Activated CD4-positive, alpha-beta T cell treated with anti-CD3 and anti-CD28 coated beads, Interleukin-2, Interleukin-4, amounts not matched to agents 100 ng/mL and 50 ng/mL, durations not matched to agents 16 hours and 8 hours (primary cell): ENCODE results near the gene YBEY.
"Not testable (repeated sequence)": the region's sequence is repeated elsewhere in the genome, so short reads cannot be mapped to it uniquely, and the experiment has no call there.

Experiments used
- DNase-seq: peaks from one replicate; pipeline ENCODE4 v3.0.0-alpha.2; 2020; ENCODE audit warnings: low spot score

Gene YBEY

DNA sequence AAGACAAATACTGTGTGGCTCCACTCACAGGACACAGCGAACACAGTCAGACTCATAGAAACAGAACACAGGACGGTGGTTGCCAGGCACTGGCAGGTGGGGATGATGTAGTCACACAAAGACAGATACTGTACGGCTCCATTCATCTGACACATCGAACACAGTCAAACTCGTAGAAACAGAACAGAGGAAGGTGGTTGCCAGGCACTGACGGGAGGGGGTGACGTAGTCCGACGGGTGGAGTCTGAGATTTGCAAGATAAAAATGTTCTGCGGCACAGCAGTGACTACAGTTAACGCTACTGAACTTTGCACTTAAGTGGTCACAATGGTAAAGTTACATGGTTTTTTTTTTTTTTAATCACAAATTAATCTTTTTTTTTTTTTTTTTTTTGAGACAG, 18.8 kb downstream of the YBEY start:
- no peak for DNase-seq

DNA sequence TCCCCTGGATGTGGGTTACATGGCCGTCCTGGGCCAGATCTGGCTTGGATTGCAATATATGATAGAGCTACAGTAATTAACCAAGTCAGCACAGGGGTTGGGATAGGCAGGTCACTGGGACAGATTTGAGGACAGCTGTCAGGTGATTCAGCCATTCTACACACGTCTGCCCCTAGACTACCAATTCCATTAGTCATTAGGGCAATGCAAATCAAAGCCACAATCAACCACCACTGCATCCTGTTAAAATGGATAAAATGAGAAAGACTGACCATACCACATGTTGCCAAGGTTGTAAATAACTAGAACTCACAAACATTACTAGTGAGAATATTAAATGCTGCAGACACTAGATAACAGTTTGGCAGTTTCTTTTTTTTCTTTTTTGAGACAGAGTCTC, 21.5 kb downstream of the YBEY start:
- DNase-seq, result no peak

DNA sequence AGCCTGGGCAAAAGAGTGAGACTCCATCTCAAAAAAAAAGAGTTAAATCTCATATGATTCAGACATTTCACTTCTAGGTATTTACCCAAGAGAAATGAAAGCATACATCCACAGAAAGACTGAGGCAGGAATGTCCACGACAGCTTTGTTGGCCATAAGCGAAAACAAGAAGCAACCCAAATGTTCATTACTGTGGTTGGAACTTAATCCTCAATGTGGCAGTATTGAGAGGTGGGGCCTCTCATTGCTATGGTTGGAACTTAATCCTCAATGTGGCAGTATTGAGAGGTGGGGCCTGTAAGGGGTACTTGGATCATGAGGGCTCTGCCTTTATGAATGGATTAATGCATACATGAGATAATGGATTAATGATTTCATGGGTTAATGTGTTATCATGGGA, 22.3 kb downstream of the YBEY start:
- no peak for DNase-seq

DNA sequence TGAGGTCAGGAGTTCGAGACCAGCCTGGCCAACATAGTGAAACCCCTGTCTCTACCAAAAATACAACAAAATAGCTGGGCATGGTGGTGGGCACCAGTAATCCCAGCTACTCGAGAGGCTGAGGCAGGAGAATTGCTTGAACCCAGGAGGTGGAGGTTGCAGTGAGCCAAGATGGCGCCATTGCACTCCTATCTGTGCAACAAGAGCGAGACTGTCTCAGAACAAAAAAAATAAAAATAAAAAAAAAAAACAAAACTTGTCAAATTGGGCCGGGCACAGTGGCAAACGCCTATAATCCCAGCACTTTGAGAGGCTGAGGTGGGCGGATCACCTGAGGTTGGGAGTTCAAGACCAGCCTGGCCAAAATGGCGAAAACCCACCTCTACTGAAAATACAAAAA, 24.1 kb downstream of the YBEY start:
- DNase-seq, result not testable (repeated sequence)

DNA sequence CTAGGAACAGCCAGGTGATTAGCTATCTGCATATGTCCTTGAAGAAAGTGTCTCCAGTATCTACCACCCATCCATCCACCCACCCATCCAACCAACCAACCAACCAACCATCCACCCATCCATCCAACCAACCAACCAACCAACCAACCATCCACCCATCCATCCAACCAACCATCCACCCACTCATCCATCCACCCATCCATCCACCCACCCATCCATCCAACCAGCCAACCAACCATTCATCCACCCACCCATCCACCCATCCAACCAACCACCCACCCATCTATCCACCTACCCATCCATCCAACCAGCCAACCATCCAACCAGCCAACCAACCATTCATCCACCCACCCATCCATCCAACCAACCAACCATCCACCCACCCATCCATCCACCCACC, 25.4 kb downstream of the YBEY start:
- no peak for DNase-seq

DNA sequence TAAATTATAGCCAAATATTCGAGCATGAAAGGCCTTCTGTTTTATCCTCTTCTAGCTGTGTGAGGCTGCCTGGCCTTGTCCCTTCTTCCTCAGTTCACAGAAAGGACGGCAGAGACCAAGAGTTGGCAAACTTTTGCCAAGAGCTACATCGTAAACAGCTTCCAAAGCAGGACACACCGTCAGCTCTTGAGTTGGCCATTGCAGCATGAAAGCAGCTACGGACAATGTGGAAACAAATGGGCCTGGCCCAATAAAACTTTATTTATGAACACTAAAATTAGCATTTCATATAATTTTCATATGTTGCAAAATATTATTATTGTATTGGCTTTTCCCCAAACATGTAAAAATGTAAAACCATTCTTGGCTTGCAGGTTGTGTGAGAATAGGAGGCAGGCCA, 26.8 kb downstream of the YBEY start:
- no peak for DNase-seq

DNA sequence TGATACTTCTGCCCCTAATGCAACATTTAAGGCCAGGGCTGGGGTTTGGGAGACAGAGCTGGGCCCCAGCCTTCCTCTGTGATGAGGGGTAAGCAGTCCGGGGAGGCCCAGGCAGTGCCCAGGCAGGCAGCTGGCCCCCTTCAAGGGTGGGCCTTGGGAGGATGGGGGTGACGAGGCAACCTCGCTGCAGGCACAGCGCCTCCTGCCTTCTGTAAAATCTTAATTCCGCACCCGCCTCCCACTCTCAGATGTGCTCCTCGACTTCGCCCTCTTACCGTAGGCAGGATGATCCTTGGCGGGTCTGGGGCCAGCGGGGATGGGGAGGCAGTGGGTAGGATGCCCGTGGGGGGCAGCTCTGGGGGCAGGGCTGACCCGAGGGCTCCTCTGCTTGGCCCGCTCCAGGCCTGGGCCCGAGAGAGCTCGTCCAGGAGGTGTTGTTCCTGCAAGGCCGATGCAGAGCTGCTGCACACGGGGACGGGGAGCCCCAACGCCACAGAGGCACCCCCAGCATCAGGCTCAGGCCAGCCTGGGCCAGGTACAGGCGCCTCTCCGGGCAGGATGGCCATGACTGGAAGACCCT, 28.4 kb downstream of the YBEY start:
- no peak for DNase-seq

DNA sequence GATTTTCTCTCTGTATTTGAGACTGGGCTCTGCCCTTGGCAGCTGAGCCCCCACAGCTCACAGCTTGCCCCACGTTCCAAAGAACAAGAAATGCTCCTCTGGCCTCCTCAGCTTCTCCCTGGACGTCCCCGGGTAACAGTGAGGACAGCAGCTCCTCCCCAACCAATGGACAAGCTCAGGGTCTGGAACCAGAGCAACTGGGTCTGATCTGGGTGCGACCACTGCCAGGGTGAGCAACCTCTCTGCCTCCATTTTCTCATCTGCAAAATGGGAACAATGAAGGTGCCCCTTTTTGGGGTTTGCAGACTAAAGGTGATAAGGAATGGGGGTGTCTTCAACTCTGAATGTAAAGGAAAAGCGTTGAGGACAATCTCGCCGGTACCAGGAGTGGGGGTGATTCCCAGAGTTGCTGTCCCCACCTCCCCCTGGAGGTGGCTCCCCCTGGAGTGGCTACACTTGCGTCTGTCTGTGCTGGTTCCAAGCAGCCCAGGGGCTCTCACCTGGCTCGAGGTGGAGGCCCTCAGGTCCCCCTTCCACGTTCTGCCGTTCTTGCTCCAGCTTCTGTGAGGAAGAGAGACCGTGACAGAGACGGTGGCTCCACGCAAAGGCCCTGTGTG, 30.7 kb downstream of the YBEY start:
- no peak for DNase-seq

DNA sequence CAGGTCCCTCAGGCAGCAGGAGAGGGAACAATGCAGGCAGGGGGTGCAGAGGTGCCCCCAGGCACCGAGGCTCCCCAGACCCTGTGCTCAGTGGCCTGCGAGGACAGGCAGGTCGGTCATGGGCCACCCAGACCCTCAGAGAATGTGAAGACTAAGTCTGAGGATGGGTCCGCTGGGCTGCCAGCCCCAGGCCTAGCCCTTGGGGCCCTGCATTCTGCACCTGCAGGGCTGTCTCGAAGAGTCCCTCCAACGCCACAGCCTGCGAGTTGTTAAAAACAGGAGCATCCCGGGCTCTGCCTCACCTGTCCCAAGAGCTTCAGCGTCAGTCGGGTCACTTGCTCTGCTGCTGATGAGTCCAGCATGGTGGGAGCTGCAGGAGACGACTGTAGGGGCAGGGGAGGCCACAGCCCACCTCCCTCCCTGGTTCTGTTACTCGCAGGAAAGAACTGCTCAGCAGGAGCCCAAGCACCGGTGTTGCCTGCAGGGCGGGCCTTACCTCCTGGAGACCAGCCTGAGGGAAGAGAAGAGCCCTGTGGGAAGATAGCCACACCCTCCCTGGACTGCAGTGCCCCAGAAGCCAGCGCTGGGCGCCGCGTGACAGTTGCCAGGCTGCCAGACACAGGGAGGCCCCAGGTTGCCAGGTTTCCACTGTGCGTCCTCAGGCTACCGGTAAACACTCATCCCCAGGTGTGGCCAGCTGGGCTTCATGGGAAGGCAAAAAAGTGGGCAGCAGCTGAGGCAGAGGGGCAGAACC, 31.7 kb downstream of the YBEY start:
- no peak for DNase-seq

DNA sequence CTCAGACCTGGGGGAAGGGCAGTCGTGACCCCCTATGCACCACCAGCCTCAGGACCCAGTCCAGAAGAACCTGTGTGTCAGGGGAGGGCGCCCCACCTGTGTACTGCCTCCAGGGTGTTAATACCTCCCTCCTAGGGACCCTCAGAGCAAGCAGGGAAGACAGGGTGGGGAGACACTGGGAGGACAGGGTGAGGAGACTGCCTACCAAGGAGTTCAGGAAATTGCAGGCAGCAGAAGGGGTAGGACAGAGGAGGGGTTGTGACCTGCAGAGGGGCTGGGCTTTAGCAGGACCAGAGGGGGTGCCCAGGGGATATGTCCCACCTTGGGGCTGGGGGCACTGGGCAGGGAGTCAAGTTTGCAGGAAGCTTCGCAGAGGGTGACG, 32.3 kb downstream of the YBEY start:
- no peak for DNase-seq

DNA sequence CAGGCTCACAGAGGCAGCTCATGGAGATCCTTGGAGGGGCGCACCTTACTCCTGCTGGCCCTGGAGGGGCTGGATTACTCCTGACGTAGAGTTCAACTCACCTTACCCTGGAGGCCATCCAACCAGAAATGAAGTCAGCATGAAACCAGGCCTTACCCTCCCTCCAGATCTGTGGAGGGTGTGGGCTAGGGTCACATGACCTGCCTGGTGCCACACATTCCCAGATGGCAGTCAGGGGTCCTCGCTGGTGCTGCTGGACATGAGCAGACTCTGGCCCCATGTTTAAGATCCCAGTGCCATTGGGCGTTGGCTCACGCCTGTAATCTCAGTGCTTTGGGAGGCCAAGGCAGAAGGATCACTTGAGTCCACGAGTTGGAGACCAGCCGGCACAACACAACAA, 33.0 kb downstream of the YBEY start:
- DNase-seq, result no peak

DNA sequence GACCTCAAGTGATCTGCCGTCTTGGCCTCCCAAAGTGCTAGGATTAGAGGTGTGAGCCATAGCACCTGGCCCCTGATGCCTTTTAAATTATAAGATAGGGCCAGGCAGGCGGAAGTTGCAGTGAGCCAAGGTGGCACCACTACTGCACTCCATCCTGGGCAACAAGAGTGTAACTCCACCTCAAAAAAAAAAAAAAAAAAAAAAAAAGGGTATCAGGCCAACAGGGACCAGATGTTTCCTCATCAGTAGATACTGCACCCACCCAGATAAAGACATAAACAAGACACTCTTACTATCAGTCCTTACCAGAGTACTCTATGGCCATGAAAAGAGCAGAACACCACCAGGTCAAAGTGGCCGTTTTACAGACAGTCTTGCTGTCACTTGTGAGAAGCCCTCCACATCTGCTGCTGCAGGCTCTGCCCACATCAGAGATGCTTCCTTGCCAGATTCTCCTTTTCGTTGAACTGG, 34.2 kb downstream of the YBEY start:
- DNase-seq, result no peak

DNA sequence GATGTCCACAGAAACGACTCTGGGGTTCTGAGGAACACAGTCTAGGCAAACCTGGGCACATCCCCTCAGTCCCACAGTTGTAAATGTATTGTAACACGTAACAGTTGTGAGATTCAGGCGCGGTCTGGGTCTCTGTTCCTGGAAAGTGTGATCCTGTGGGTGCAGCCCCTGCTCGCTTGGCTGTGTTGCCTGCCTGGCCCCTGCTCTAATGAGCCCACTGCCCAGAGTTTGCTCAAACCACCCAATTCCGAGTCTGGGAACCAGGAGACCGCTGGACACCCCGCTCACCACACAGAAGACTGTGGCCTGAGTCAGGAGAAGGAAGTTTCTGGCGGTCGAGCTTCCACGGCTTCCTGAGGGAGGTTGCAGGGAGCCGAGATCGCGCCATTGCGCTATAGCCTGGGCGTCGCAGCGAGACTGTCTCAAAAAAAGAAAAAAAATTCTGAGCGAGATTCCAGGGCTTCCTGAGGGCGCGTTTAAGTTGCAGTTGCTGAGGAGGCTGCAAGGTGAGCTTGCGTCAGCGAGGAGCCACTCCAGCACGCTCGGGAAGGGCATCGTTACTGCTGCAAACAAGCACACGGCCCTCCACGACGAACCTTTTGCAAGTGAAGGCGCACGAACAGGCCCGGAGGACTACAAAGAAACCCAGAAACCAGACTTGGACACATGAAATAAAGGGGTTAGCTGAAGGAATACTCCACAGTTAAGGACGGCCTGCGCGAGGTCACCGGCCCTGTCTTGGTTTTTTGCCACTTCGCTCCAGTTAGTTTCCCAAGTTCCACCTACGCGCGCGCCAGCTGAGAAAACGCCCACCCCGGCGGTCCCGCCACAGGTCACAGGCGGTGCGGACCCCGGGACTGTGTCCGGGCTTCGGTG, 36.4 kb downstream of the YBEY start:
- DNase-seq, result no peak

DNA sequence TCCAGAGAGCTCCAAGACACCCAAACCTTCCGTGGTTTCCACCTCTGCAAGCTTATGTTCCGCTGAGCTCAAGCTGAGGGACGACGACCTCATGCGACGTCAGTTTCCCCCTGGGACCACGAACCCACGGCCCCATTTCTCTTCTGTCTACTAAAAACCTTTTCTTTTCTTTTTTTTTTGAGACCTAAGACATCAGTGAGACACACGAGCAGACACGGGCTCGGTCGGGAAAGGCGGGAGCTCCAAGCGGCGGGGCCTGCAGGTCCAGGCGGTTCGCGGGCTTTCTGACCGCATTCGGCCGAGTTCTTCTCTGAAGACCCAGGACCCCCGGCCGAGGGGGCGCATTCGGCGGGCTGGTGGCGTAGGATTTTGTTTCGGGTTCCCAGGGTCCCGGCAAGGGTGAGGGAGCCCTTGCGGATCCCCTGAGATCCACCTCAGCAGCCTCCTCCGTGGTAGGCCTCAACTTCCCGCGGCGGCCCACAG, 37.1 kb downstream of the YBEY start:
- DNase-seq, result no peak

DNA sequence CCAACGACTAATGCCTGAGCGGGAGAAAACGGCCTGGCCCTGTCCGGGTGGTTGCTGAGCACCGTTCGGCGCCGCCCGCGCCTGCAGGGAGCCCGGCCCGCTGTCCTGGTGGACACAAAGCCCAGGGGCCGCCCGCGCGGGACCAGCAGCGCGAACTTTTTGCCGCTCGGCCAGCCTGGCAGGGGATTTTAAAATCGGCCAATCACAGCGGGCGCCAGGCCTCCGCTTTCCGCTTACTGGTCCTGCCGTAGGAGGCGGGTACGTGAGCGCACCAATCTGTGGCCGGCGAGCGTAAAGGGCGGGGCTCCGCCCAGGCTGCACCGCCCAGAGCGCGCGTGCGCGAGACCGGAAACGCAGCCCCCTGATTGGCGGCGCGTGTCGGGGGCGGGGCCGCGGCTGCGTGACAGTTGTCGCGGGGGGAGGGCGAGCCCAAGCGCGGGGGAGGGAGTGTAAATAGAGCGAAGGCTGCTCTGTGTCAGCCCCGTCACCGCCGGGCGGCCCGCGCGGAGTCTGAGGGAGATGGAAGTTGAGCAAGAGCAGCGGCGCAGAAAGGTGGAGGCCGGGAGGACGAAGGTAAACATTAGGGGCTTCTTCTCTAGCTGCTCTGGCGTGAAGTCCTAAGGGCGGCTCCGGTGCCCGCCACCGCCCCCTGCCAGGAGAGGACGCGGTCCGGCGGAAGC, 37.7 kb downstream of the YBEY start, which contains the start of the genes C21orf58 and PCNT:
C21orf58 (minus strand) TSS at position 161 of the 680 bp plus-strand sequence. CDS start 1,132 bp downstream, outside the sequence.
PCNT (plus strand) TSS at position 447 of the 680 bp plus-strand sequence; CDS start at position 520, 73 bp downstream.
- peak; percentile 98 for DNase-seq

DNA sequence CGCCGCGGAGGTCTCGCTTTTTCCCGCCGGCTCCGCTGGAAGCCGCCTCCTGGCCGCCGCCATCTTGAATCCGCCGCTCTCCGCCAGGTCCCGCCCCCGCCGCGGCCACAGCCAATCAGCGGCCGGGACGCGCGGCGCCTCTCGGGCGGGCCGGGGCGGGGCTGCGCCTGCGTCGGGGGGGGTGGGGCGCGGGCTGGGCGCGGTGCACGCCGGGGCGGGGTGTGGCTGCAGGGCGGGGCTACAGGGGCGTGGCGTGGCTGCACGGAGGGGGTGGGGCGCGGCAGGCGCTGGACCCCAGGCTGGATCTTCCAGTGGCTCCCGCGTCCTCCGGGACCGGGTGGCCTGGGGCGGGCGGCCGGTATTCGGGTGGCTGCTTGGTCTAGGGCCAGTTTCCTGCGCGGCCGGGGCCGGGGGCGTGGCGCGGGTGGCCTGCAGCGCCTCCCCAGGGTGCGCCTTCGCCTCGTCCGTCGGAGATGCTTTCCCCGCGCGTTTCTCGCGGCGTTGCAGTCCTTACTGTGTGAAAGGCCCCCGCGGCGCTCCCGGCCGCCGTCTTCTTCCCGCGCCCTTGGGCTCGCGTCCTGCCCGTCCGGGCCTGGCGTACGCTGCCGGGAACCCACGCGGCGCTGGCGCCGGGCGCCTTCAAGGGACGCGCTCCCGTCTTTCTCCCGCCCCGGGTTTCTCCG, 38.4 kb downstream of the YBEY start:
- DNase-seq, result peak; percentile 87

DNA sequence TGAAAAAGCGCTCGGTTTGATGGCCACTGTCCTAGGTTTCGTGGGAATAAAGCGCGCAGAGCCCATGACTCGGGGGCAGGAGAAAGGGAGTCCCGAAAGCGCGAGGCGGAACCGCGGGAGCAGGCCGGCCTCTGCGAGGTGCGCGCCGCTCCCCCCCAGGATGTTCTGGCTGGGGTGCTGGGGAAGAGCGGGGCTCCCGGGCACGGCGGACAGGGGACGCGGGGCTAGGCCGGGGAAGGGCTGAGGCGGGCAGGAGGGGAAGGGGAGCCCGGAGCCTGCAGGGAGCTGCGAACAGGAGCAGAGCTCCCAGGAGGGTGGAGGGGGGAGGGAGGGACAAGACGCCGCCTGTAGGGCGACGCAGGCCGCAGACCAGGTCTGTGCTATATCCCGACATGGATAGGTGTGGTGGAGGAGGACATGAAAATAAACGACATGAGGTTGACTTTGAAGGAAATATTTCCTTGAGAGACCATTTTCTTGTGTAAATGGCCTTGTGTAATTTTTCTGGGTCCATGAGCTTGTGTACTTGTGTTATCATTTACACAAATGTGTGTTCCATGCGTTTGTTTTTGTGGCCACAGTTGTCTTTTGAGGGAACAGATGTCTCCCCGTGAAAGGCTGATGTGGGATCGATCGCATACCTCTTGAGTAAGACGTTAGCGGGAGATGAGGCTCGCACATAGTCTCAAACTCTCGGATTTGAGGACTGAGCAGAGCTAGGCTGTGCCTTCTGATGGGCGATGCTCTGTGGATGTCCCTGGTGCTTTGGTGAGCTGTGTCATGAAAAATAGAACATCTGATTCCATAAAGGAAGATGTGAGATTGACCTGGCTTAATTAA, 39.2 kb downstream of the YBEY start:
- peak; percentile 48 for DNase-seq

DNA sequence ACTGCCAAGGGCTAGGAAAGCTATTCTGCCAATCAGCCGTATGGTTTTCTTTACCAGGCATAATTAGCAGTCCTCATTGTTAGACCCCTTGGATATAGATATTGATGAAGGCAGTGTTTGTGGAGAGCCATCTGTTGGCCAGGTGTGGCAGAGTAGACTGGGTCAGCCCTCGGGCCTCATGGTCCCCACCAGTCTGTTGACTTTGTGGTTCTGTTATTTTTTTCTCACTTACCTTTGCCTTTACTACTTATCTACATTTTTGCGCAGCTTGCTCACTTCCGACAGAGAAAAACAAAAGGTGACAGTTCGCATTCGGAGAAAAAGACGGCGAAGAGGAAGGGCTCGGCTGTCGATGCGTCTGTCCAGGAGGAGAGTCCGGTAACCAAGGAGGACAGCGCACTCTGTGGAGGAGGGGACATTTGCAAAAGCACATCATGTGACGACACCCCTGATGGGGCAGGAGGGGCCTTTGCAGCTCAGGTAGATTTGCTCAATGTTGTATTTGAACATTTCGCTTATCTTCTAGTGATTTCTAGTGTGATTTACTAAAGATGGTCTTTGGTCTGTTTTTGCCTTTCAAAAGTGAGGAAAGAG, 40.1 kb downstream of the YBEY start:
- no peak for DNase-seq

DNA sequence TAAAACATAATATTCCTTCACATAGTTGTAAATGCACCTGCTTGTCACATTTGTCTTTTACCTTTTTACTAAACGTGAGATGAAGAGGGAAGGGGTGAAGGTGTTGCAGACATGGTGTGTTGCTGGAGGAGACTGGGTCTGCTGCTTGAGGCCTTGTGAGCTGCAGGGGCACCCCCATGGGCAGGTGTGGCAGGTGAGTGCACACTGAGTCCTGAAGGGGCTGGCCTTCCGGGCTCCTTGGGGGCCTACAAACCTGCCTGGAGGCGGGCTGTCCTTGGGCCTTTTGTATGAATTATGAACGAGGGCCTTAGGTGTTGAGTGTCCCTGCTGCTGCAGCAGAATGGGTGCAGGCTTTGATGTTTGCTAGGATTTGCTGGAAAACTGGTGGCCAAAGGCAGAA, 41.6 kb downstream of the YBEY start:
- DNase-seq, result no peak

DNA sequence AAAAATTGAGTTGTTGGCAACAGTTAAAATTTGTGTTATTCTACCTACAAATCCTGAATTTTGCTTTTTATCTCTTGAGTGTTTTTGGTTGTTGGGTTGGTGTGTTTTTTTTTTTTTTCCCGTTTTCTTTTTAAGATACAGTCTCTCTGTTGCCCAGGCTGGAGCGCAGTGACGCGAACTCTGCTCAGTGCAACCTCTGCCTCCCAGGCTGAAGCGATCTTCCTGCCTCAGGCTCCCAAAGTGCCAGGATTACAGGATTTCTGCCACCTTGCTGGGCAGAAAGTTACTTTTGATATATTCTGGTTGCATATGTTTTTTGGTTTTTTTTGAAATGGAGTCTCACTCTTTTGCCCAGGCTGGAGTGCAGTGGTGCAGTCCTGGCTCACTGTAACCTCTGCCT, 42.0 kb downstream of the YBEY start:
- no peak for DNase-seq
